GM23338 (cell line): ENCODE measurements around the gene NBPF1. TPM values are rescaled to one million over a fixed set of nuclear protein-coding genes. Genes with fewer than 3 reads are reported as not detected.
"Not testable (repeated sequence)": the region's sequence is repeated elsewhere in the genome, so short reads cannot be mapped to it uniquely, and the experiment has no call there.

ENCODE experiments used
- ATAC-seq: fragments of 200-7000 bp; cut with Tn5 transposase; 3 replicates; pipeline ENCODE4 v1.9.1; 2020
- DNase-seq: peaks from one replicate; pipeline ENCODE4 v3.0.0-alpha.2; 2015; ENCODE audit warnings: low spot score
- H2AFZ ChIP-seq: fragments of 200-600 bp; sonication (generic); 2 replicates; pipeline ENCODE4 v1.8.0; 2016; ENCODE audit warnings: antibody characterized with exemption, mild to moderate bottlenecking, moderate library complexity
- H3F3A ChIP-seq: fragments of 200-600 bp; sonication (generic); replicated peaks from 2 replicates; pipeline ENCODE4 v1.8.0; 2017; ENCODE audit warnings: antibody characterized with exemption, mixed run types, low read depth
- H3K27ac ChIP-seq: fragments of 200-600 bp; sonication (generic); 2 replicates; pipeline ENCODE4 v1.6.1; 2016; ENCODE audit warnings: low read depth
- H3K27me3 ChIP-seq: fragments of 200-600 bp; sonication (generic); 2 replicates; pipeline ENCODE4 v1.8.0; 2016; ENCODE audit warnings: mild to moderate bottlenecking, mixed run types, moderate library complexity; ENCODE audit not compliant: insufficient read depth
- H3K36me3 ChIP-seq: fragments of 200-600 bp; sonication (generic); 2 replicates; pipeline ENCODE4 v1.8.0; 2016; ENCODE audit warnings: mild to moderate bottlenecking; ENCODE audit not compliant: insufficient read depth
- H3K4me1 ChIP-seq: fragments of 200-600 bp; sonication (generic); 2 replicates; pipeline ENCODE4 v1.8.0; 2016; ENCODE audit warnings: mild to moderate bottlenecking, moderate library complexity; ENCODE audit not compliant: insufficient read depth
- H3K4me2 ChIP-seq: fragments of 200-600 bp; sonication (generic); 2 replicates; pipeline ENCODE4 v1.7.1; 2017; ENCODE audit warnings: mixed run types
- H3K4me3 ChIP-seq: fragments of 200-600 bp; sonication (generic); 2 replicates; pipeline ENCODE4 v1.6.1; 2016; ENCODE audit warnings: mixed run types
- H3K79me2 ChIP-seq: fragments of 200-600 bp; sonication (generic); replicated peaks from 2 replicates; pipeline ENCODE4 v1.8.0; 2017; ENCODE audit warnings: mild to moderate bottlenecking; ENCODE audit not compliant: insufficient read depth
- H3K9me2 ChIP-seq: fragments of 200-600 bp; sonication (generic); 2 replicates; pipeline ENCODE4 v1.8.0; 2017; ENCODE audit not compliant: insufficient read depth
- H4K20me1 ChIP-seq: fragments of 200-600 bp; sonication (generic); replicated peaks from 2 replicates; pipeline ENCODE4 v1.8.0; 2017; ENCODE audit warnings: mild to moderate bottlenecking; ENCODE audit not compliant: insufficient read depth
- H3K27ac Mint-ChIP-seq: 2 replicates; pipeline ENCODE4 v1.8.0; 2020; ENCODE audit warnings: inconsistent platforms, mild to moderate bottlenecking, moderate library complexity, mixed read lengths
- H3K27me3 Mint-ChIP-seq: 3 replicates; pipeline ENCODE4 v1.8.0; 2022; ENCODE audit warnings: low read depth, mild to moderate bottlenecking, moderate library complexity, mixed read lengths, inconsistent platforms; ENCODE audit not compliant: insufficient read depth, poor library complexity
- H3K36me3 Mint-ChIP-seq: 3 replicates; pipeline ENCODE4 v1.8.0; 2021; ENCODE audit warnings: low read depth, mild to moderate bottlenecking, inconsistent platforms, moderate library complexity, mixed read lengths
- H3K4me1 Mint-ChIP-seq: 3 replicates; pipeline ENCODE4 v1.8.0; 2020; ENCODE audit warnings: mild to moderate bottlenecking, inconsistent platforms, mixed read lengths
- H3K4me3 Mint-ChIP-seq: 3 replicates; pipeline ENCODE4 v1.8.0; 2021; ENCODE audit warnings: moderate library complexity, mild to moderate bottlenecking, inconsistent platforms, mixed read lengths
- H3K9me3 Mint-ChIP-seq: 3 replicates; pipeline ENCODE4 v1.8.0; 2020; ENCODE audit warnings: moderate library complexity, mild to moderate bottlenecking, inconsistent platforms, mixed read lengths
- JUNB ChIP-seq: IDR thresholded peaks from one replicate; pipeline ENCODE4 v1.6.1; 2016; ENCODE audit warnings: antibody characterized with exemption; ENCODE audit not compliant: unreplicated experiment
- NANOG ChIP-seq: IDR thresholded peaks from 2 replicates; pipeline ENCODE4 v1.6.1; 2016; ENCODE audit warnings: antibody characterized with exemption, borderline replicate concordance
- POLR2AphosphoS5 ChIP-seq: IDR thresholded peaks from 2 replicates; pipeline ENCODE4 v1.6.1; 2016; ENCODE audit warnings: antibody characterized with exemption, low read depth
- ZNF331 ChIP-seq: fragments of 250-450 bp; sonication (Bioruptor Pico); IDR thresholded peaks from 2 replicates; pipeline ENCODE4 v1.5.0; 2020; ENCODE audit warnings: low read depth, mild to moderate bottlenecking, moderate library complexity
- polyA plus RNA-seq: library from polyadenylated mRNA; unstranded; fragments of >200 nt; fragmentation: Nextera tagmentation; extraction: Ambion mirVana; gene quantifications from 2 replicates; pipeline ENCODE4 v1.2.1, GENCODE V29; 2016
- total RNA-seq: library from RNA; depleted of rRNA; stranded (reverse); fragments of >200 nt; shearing (Covaris generic); gene quantifications from 2 replicates; pipeline ENCODE4 v1.2.3, GENCODE V29; 2014
- TF ChIP-seq, protein P1 (sequence below): fragments of 250-450 bp; sonication (Bioruptor Pico); IDR thresholded peaks from 2 replicates; pipeline ENCODE4 v1.5.0; 2020; ENCODE audit warnings: mild to moderate bottlenecking, moderate library complexity
- TF ChIP-seq, protein P2 (sequence below): IDR thresholded peaks from one replicate; pipeline ENCODE4 v1.6.1; 2018; ENCODE audit warnings: antibody characterized with exemption; ENCODE audit not compliant: unreplicated experiment

NBPF1 gene
- total and polyA plus RNA-seq, 2 experiments from 2014 or later, result 9.5 to 11.8 TPM

- H3K36me3 ChIP-seq, result 0 out of 2 replicates have a peak, but pooled peaks cover 10% of the 10 kb centered on the region
- no peak for ATAC-seq
- no peaks in the 10 kb centered on the region for H3K9me3 Mint-ChIP-seq
- no peak overlapping the region for H3K4me2 ChIP-seq
- H3K4me1 ChIP-seq, result peaks cover 7% of the 10 kb centered on the region
- peaks cover 23% of the 10 kb centered on the region for H3K27me3 ChIP-seq
- DNase-seq, result no peak
- no peaks in the 10 kb centered on the region; the same call in 1 of the 2 replicates for H3F3A ChIP-seq
- peaks cover 12% of the 10 kb centered on the region; the same call in 1 of the 2 replicates for H3K79me2 ChIP-seq
- no peak for TF ChIP-seq ZNF331 (CRISPR knock-in tag)
- no peak for TF ChIP-seq NANOG
- TF ChIP-seq, protein P1, sequence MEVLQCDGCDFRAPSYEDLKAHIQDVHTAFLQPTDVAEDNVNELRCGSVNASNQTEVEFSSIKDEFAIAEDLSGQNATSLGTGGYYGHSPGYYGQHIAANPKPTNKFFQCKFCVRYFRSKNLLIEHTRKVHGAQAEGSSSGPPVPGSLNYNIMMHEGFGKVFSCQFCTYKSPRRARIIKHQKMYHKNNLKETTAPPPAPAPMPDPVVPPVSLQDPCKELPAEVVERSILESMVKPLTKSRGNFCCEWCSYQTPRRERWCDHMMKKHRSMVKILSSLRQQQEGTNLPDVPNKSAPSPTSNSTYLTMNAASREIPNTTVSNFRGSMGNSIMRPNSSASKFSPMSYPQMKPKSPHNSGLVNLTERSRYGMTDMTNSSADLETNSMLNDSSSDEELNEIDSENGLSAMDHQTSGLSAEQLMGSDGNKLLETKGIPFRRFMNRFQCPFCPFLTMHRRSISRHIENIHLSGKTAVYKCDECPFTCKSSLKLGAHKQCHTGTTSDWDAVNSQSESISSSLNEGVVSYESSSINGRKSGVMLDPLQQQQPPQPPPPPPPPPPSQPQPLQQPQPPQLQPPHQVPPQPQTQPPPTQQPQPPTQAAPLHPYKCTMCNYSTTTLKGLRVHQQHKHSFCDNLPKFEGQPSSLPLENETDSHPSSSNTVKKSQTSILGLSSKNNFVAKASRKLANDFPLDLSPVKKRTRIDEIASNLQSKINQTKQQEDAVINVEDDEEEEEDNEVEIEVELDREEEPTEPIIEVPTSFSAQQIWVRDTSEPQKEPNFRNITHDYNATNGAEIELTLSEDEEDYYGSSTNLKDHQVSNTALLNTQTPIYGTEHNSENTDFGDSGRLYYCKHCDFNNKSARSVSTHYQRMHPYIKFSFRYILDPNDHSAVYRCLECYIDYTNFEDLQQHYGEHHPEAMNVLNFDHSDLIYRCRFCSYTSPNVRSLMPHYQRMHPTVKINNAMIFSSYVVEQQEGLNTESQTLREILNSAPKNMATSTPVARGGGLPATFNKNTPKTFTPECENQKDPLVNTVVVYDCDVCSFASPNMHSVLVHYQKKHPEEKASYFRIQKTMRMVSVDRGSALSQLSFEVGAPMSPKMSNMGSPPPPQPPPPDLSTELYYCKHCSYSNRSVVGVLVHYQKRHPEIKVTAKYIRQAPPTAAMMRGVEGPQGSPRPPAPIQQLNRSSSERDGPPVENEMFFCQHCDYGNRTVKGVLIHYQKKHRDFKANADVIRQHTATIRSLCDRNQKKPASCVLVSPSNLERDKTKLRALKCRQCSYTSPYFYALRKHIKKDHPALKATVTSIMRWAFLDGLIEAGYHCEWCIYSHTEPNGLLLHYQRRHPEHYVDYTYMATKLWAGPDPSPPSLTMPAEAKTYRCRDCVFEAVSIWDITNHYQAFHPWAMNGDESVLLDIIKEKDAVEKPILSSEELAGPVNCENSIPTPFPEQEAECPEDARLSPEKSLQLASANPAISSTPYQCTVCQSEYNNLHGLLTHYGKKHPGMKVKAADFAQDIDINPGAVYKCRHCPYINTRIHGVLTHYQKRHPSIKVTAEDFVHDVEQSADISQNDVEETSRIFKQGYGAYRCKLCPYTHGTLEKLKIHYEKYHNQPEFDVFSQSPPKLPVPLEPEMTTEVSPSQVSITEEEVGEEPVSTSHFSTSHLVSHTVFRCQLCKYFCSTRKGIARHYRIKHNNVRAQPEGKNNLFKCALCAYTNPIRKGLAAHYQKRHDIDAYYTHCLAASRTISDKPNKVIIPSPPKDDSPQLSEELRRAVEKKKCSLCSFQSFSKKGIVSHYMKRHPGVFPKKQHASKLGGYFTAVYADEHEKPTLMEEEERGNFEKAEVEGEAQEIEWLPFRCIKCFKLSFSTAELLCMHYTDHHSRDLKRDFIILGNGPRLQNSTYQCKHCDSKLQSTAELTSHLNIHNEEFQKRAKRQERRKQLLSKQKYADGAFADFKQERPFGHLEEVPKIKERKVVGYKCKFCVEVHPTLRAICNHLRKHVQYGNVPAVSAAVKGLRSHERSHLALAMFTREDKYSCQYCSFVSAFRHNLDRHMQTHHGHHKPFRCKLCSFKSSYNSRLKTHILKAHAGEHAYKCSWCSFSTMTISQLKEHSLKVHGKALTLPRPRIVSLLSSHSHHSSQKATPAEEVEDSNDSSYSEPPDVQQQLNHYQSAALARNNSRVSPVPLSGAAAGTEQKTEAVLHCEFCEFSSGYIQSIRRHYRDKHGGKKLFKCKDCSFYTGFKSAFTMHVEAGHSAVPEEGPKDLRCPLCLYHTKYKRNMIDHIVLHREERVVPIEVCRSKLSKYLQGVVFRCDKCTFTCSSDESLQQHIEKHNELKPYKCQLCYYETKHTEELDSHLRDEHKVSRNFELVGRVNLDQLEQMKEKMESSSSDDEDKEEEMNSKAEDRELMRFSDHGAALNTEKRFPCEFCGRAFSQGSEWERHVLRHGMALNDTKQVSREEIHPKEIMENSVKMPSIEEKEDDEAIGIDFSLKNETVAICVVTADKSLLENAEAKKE (CRISPR knock-in tag), result no peak
- TF ChIP-seq POLR2AphosphoS5, result no peak
- peak; percentile 12 for TF ChIP-seq JUNB
- TF ChIP-seq, protein P2, sequence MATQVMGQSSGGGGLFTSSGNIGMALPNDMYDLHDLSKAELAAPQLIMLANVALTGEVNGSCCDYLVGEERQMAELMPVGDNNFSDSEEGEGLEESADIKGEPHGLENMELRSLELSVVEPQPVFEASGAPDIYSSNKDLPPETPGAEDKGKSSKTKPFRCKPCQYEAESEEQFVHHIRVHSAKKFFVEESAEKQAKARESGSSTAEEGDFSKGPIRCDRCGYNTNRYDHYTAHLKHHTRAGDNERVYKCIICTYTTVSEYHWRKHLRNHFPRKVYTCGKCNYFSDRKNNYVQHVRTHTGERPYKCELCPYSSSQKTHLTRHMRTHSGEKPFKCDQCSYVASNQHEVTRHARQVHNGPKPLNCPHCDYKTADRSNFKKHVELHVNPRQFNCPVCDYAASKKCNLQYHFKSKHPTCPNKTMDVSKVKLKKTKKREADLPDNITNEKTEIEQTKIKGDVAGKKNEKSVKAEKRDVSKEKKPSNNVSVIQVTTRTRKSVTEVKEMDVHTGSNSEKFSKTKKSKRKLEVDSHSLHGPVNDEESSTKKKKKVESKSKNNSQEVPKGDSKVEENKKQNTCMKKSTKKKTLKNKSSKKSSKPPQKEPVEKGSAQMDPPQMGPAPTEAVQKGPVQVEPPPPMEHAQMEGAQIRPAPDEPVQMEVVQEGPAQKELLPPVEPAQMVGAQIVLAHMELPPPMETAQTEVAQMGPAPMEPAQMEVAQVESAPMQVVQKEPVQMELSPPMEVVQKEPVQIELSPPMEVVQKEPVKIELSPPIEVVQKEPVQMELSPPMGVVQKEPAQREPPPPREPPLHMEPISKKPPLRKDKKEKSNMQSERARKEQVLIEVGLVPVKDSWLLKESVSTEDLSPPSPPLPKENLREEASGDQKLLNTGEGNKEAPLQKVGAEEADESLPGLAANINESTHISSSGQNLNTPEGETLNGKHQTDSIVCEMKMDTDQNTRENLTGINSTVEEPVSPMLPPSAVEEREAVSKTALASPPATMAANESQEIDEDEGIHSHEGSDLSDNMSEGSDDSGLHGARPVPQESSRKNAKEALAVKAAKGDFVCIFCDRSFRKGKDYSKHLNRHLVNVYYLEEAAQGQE, result no peak
- H3K27me3 Mint-ChIP-seq, result no peaks in the 10 kb centered on the region
- H3K9me2 ChIP-seq, result no peaks in the 10 kb centered on the region
- H3K27ac Mint-ChIP-seq, result no peak overlapping the region
- H3K27ac ChIP-seq, result no peak overlapping the region
- H3K4me3 ChIP-seq, result no peak overlapping the region
- no peaks in the 10 kb centered on the region for H3K4me1 Mint-ChIP-seq
- no peak overlapping the region for H2AFZ ChIP-seq
- no peaks in the 10 kb centered on the region for H3K36me3 Mint-ChIP-seq
- H3K4me3 Mint-ChIP-seq, result no peak overlapping the region
- H4K20me1 ChIP-seq, result peaks cover 27% of the 10 kb centered on the region
These were observed 5.9 kb downstream of the NBPF1 start for GRCh38 chr1:16607433-16607851.

DNA sequence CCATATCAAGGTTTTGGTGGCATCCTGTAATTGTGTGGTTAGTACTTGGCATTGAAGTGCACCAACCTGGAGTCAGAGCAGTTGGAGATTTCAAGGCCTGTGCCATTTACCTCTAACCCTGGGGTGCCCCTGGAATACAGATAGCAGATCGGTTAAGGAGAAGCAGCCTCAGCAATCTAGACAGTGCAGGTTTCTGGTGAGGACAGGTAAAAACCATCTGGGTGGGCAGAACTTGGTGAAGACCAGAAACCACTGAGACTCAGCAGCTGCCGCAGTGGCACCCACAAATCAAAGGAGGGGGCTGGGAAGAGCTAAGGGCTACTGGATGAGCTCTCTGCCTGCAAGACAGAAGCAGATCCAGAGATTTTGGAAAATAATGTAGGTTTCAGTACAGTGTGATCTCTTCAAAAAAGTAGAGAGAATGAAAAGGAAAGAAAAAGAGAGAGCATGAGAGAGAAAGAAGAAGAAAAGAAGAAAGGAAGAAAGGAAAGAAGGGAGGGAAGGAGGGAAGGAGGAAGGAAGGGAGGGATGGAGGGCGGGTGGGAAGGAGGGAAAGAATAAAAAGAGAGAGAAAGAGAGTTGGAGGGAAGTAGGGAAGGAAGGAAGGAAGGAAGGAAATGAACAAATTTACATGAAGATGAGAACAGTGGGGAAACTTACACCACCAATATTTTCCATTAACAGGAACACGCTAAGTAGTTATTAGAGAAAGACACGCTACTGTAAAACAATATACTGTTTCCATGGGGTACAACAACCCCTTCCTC lies 6.5 kb downstream of the NBPF1 start:
- not testable (repeated sequence) for H3K36me3 Mint-ChIP-seq, H3K36me3 ChIP-seq, ATAC-seq, H3K4me1 Mint-ChIP-seq, H3K4me3 Mint-ChIP-seq, H3K4me3 ChIP-seq, H3K27me3 Mint-ChIP-seq, H3F3A ChIP-seq, H3K27ac ChIP-seq, H2AFZ ChIP-seq, H3K9me2 ChIP-seq, H3K4me2 ChIP-seq, H3K4me1 ChIP-seq, H3K27ac Mint-ChIP-seq, DNase-seq, H3K9me3 Mint-ChIP-seq
- Histone ChIP-seq H3K79me2 (peaks cover 12% of the 10 kb centered on the region; the same call in 1 of the 2 replicates), H3K27me3 (peaks cover 17% of the 10 kb centered on the region), H4K20me1 (peaks cover 21% of the 10 kb centered on the region)
